GM12872 (cell line): Measurements from ENCODE around the gene NGFR.

Experiments used
- CTCF ChIP-seq: IDR thresholded peaks from 3 replicates; pipeline ENCODE4 v1.5.1; 2011; ENCODE audit warnings: low read depth, mild to moderate bottlenecking, low read length, moderate library complexity; ENCODE audit not compliant: insufficient read depth

The NGFR gene

GRCh38 chr17:49501496-49501895 lies 6.4 kb downstream of the NGFR start:
- no peak for TF ChIP-seq CTCF

GRCh38 chr17:49502254-49502653 lies 7.2 kb downstream of the NGFR start:
- TF ChIP-seq CTCF, result no peak

GRCh38 chr17:49504369-49504768 lies 9.3 kb downstream of the NGFR start:
- TF ChIP-seq CTCF, result no peak

GRCh38 chr17:49505854-49506253 lies 10.8 kb downstream of the NGFR start:
- TF ChIP-seq CTCF, result no peak

- no peak for TF ChIP-seq CTCF
These were observed 11.2 kb downstream of the NGFR start for GRCh38 chr17:49506282-49506681.

GRCh38 chr17:49508061-49508865 lies 13.2 kb downstream of the NGFR start:
- no peak for TF ChIP-seq CTCF

GRCh38 chr17:49508866-49509587 lies 13.9 kb downstream of the NGFR start:
- TF ChIP-seq CTCF, result no peak
